Sigmoid colon (tissue), 4 donors: ENCODE measurements around the gene CRACR2A.

Experiments
- CTCF ChIP-seq, 4 experiments: fragments of 450-650 bp in 3 of 4; fragments of 200-600 bp in 1 of 4; IDR thresholded peaks; one replicate each; pipeline ENCODE4 v1.5.1; 2016 to 2019; ENCODE audit warnings: antibody characterized with exemption in 4 of 4, mild to moderate bottlenecking in 3 of 4, moderate library complexity in 2 of 4
- EP300 ChIP-seq, 4 donors: sonication (generic); formaldehyde crosslinking; IDR thresholded peaks; one replicate each; pipeline ENCODE4 v1.6.1; 2017; ENCODE audit warnings: antibody characterized with exemption in 4 of 4
- POLR2A ChIP-seq, 2 donors: fragments of 450-650 bp; IDR thresholded peaks; one replicate each; pipeline ENCODE4 v1.6.1; 2016; ENCODE audit warnings: antibody characterized with exemption in 2 of 2, mild to moderate bottlenecking in 2 of 2, moderate library complexity in 2 of 2
- POLR2AphosphoS5 ChIP-seq, 4 donors: sonication (generic); formaldehyde crosslinking; IDR thresholded peaks; one replicate each; pipeline ENCODE4 v1.6.1; 2017; ENCODE audit warnings: antibody characterized with exemption in 4 of 4

- TF ChIP-seq CTCF (IDR thresholded peaks at IDR 0.05), result no peak
- TF ChIP-seq POLR2AphosphoS5 (IDR thresholded peaks at IDR 0.05), result no peak
- no peak for TF ChIP-seq POLR2A (IDR thresholded peaks at IDR 0.05)
- no peak for TF ChIP-seq EP300 (IDR thresholded peaks at IDR 0.05)
Observed at GRCh38 chr12:3768911-3769447, 16.1 kb upstream of the CRACR2A start.
